ENCODE data around the gene CUX1. TPM values are rescaled to one million over a fixed set of nuclear protein-coding genes. Genes with fewer than 3 reads are reported as not detected.

The CUX1 gene
- total RNA-seq, 2 donors from 2014 or later = 42.0 to 47.5 TPM

GRCh38 chr7:102196028-102196427, 378.6 kb downstream of the CUX1 start:
- H3K4me3 ChIP-seq = no peak overlapping the region
- no peaks in the 10 kb centered on the region for H3K27me3 ChIP-seq
- TF ChIP-seq CTCF (IDR thresholded peaks at IDR 0.05) (no peak), POLR2A (IDR thresholded peaks at IDR 0.05) (no peak)
- peaks cover 0 to 21% of the 10 kb centered on the region in 2 donors for H3K36me3 ChIP-seq (replicated peaks in 1 of 2; ENCODE audit: insufficient read depth in 1 of 2, low read depth in 2 of 2)
- H3K4me1 ChIP-seq = no peaks in the 10 kb centered on the region
- ATAC-seq = no peak
- no peaks in the 10 kb centered on the region for H3K9me3 ChIP-seq
- H3K27ac ChIP-seq = no peak overlapping the region
- no peak for DNase-seq
- intact Hi-C loops (cut with DNase I) = no loop called here
- WGBS, 2 donors = 93% methylated on average over 22 to 25 of the region's 25 CpGs

- Histone ChIP-seq H3K4me1 (no peaks in the 10 kb centered on the region), H3K9me3 (no peaks in the 10 kb centered on the region), H3K36me3 (replicated peaks in 1 of 2; ENCODE audit: insufficient read depth in 1 of 2, low read depth in 2 of 2) (peaks cover 0 to 18% of the 10 kb centered on the region in 2 donors), H3K27me3 (no peaks in the 10 kb centered on the region), H3K27ac (no peak overlapping the region), H3K4me3 (no peak overlapping the region)
- WGBS, 2 donors = 95 to 100% methylated on average over 10 to 17 of the region's 17 CpGs
- no peak for ATAC-seq
- intact Hi-C loops (cut with DNase I) = no loop called here
- no peak for DNase-seq
- no peak for TF ChIP-seq POLR2A (IDR thresholded peaks at IDR 0.05)
- TF ChIP-seq CTCF (IDR thresholded peaks at IDR 0.05) = no peak
Observed at GRCh38 chr7:102197161-102197560, 379.7 kb downstream of the CUX1 start.

- no peak for DNase-seq
- WGBS, 2 donors = 81 to 82% methylated on average over 12 of the region's 12 CpGs
Observed at GRCh38 chr7:102197599-102197998, 380.2 kb downstream of the CUX1 start.

GRCh38 chr7:102198417-102198956, 381.1 kb downstream of the CUX1 start:
- DNase-seq (no peak), ATAC-seq (no peak)
- Histone ChIP-seq H3K9me3 (no peaks in the 10 kb centered on the region), H3K27ac (no peak overlapping the region), H3K36me3 (replicated peaks in 1 of 2; ENCODE audit: insufficient read depth in 1 of 2, low read depth in 2 of 2) (peaks cover 0 to 17% of the 10 kb centered on the region in 2 donors), H3K4me3 (no peak overlapping the region), H3K4me1 (no peaks in the 10 kb centered on the region), H3K27me3 (no peaks in the 10 kb centered on the region)
- intact Hi-C loops (cut with DNase I) = no loop called here
- WGBS, 2 donors = 88 to 95% methylated on average over 14 of the region's 14 CpGs
- TF ChIP-seq POLR2A (IDR thresholded peaks at IDR 0.05) (no peak), CTCF (IDR thresholded peaks at IDR 0.05) (no peak)

More at GRCh38 chr7:102197599-102197998, 380.2 kb downstream of the CUX1 start:
- intact Hi-C loops (cut with DNase I) = no loop called here
- H3K4me1 ChIP-seq = no peaks in the 10 kb centered on the region
- H3K27me3 ChIP-seq = no peaks in the 10 kb centered on the region
- H3K27ac ChIP-seq = no peak overlapping the region
- H3K36me3 ChIP-seq (replicated peaks in 1 of 2; ENCODE audit: insufficient read depth in 1 of 2, low read depth in 2 of 2) = peaks cover 0 to 17% of the 10 kb centered on the region in 2 donors
- H3K4me3 ChIP-seq = no peak overlapping the region
- ATAC-seq = no peak
- H3K9me3 ChIP-seq = no peaks in the 10 kb centered on the region
- TF ChIP-seq POLR2A (IDR thresholded peaks at IDR 0.05) (no peak), CTCF (IDR thresholded peaks at IDR 0.05) (no peak)

GRCh38 chr7:102201576-102201975, 384.1 kb downstream of the CUX1 start:
- no peak for TF ChIP-seq POLR2A (IDR thresholded peaks at IDR 0.05)
- no peak for TF ChIP-seq CTCF (IDR thresholded peaks at IDR 0.05)
- no peaks in the 10 kb centered on the region for H3K27me3 ChIP-seq
- no peak for DNase-seq
- no peak overlapping the region for H3K27ac ChIP-seq
- 94 to 95% methylated on average over 27 of the region's 27 CpGs for WGBS, 2 donors
- no peaks in the 10 kb centered on the region for H3K4me1 ChIP-seq
- intact Hi-C loops (cut with DNase I) = no loop called here
- ATAC-seq = no peak
- H3K4me3 ChIP-seq = no peak overlapping the region
- no peaks in the 10 kb centered on the region for H3K9me3 ChIP-seq
- H3K36me3 ChIP-seq (replicated peaks in 1 of 2; ENCODE audit: insufficient read depth in 1 of 2, low read depth in 2 of 2) = peaks cover 0 to 20% of the 10 kb centered on the region in 2 donors

All from body of pancreas (tissue), 4 donors.